Esophagus squamous epithelium (tissue), 4 donors: ENCODE results near the gene PCP4.

Source experiments
- CTCF ChIP-seq, 6 experiments: fragments of 450-650 bp in 4 of 6; fragments of 200-600 bp in 2 of 6; sonication (generic) in 2 of 6; IDR thresholded peaks; one replicate each; pipeline ENCODE4 v1.5.1; 2016 to 2019; ENCODE audit warnings: antibody characterized with exemption in 6 of 6, mild to moderate bottlenecking in 4 of 6, moderate library complexity in 4 of 6
- POLR2A ChIP-seq, 4 donors: fragments of 450-650 bp; IDR thresholded peaks; one replicate each; pipeline ENCODE4 v1.6.1; 2017; ENCODE audit warnings: antibody characterized with exemption in 4 of 4, mild to moderate bottlenecking in 4 of 4, moderate library complexity in 3 of 4

GRCh38 chr21:39954570-39954969 lies 87.3 kb downstream of the PCP4 start:
- TF ChIP-seq CTCF (IDR thresholded peaks at IDR 0.05) (no peak), POLR2A (IDR thresholded peaks at IDR 0.05) (no peak)
